Measurements from ENCODE around the gene EIPR1.

EIPR1 gene

DNA sequence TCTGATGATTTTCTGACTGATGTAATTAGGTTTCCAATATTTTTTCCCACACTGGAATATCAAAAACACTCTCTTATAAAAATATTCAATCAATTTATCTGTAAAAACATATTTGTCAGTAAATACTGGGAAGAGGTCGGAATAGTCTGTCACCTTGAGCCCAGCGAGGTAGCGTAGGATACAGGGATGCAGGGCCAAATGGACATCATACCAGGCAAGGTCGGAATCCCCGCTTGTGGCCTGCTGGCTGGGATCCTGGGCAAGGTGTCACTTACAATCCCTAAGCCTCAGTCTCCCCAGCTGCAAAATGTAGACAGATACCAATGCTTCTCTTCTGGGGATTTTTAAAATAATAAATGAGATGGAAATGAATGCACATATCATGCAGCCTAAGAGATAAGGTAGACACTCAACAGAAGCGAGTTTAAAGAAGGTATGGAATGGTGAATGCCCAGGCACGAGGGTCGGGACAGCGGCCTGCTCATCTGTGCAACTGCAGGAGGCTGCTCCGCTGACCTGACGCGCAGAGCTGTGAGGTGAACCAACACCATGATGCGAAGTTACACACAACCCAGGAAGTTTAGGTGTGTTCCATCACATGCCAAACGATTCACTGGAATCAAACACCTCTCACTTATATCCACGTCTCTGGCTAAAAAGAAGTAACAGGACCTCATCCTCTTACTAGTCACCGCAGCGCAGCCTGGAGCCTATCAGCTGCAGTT lies 98.2 kb downstream of the EIPR1 start:
- H3K27ac ChIP-seq (ENCODE audit: insufficient read depth in 1 of 2, low read depth in 1 of 2, low read length in 2 of 2, poor library complexity in 1 of 2, severe bottlenecking in 2 of 2) = no peak overlapping the region
- WGBS (ENCODE audit: insufficient coverage) = 100% methylated on average over 11 of the region's 17 CpGs
- peaks cover 0 to 19% (median 5%) of the 10 kb centered on the region in 5 experiments for H3K9me3 ChIP-seq (ENCODE audit: control extremely low read depth in 1 of 5, control insufficient read depth in 4 of 5, insufficient read depth in 2 of 5, low read depth in 1 of 5, low read length in 4 of 5)
- H3K27me3 ChIP-seq (replicated peaks in 2 of 5; ENCODE audit: control insufficient read depth in 4 of 5, insufficient read depth in 5 of 5, low read length in 4 of 5) = no peaks in the 10 kb centered on the region
- ChIA-PET POLR2A (no interaction called here), CTCF (interaction anchor here (0.6 kb wide), 1 partner anchor 86 kb away, joined by 3 read pairs; no protein-coding TSS in a partner anchor)
- H3K4me3 ChIP-seq (ENCODE audit: control insufficient read depth in 1 of 7, extremely low read depth in 1 of 7, insufficient read depth in 4 of 7, low read depth in 2 of 7, low read length in 6 of 7) = no peak overlapping the region
- H3K36me3 ChIP-seq (ENCODE audit: control insufficient read depth in 4 of 4, insufficient read depth in 4 of 4, low read length in 3 of 4) = peaks cover 0 to 12% (median 3%) of the 10 kb centered on the region in 4 experiments
- no peak for DNase-seq
- peaks cover 0 to 9% (median 0%) of the 10 kb centered on the region in 4 experiments for H3K4me1 ChIP-seq (ENCODE audit: control extremely low read depth in 1 of 4, control insufficient read depth in 4 of 4, insufficient read depth in 4 of 4, low read length in 3 of 4)

GRCh38 chr2:3278521-3279218 lies 98.9 kb downstream of the EIPR1 start:
- no peaks in the 10 kb centered on the region for H3K27me3 ChIP-seq (replicated peaks in 2 of 5; ENCODE audit: control insufficient read depth in 4 of 5, insufficient read depth in 5 of 5, low read length in 4 of 5)
- peaks cover 0 to 12% (median 4%) of the 10 kb centered on the region in 4 experiments for H3K36me3 ChIP-seq (ENCODE audit: control insufficient read depth in 4 of 4, insufficient read depth in 4 of 4, low read length in 3 of 4)
- WGBS (ENCODE audit: insufficient coverage) = 89% methylated on average over 8 of the region's 14 CpGs
- H3K9me3 ChIP-seq (ENCODE audit: control extremely low read depth in 1 of 5, control insufficient read depth in 4 of 5, insufficient read depth in 2 of 5, low read depth in 1 of 5, low read length in 4 of 5) = peaks cover 0 to 24% (median 9%) of the 10 kb centered on the region in 5 experiments
- H3K4me3 ChIP-seq (ENCODE audit: control insufficient read depth in 1 of 7, extremely low read depth in 1 of 7, insufficient read depth in 4 of 7, low read depth in 2 of 7, low read length in 6 of 7) = no peak overlapping the region
- no peak overlapping the region for H3K27ac ChIP-seq (ENCODE audit: insufficient read depth in 1 of 2, low read depth in 1 of 2, low read length in 2 of 2, poor library complexity in 1 of 2, severe bottlenecking in 2 of 2)
- CTCF ChIA-PET = no interaction called here
- DNase-seq = peak in 1 of 3 donors; percentile 4
- peaks cover 0 to 9% (median 0%) of the 10 kb centered on the region in 4 experiments for H3K4me1 ChIP-seq (ENCODE audit: control extremely low read depth in 1 of 4, control insufficient read depth in 4 of 4, insufficient read depth in 4 of 4, low read length in 3 of 4)
- POLR2A ChIA-PET = interaction anchor here (0.6 kb wide), 1 partner anchor 10 kb away, joined by 4 read pairs; no protein-coding TSS in a partner anchor

DNA sequence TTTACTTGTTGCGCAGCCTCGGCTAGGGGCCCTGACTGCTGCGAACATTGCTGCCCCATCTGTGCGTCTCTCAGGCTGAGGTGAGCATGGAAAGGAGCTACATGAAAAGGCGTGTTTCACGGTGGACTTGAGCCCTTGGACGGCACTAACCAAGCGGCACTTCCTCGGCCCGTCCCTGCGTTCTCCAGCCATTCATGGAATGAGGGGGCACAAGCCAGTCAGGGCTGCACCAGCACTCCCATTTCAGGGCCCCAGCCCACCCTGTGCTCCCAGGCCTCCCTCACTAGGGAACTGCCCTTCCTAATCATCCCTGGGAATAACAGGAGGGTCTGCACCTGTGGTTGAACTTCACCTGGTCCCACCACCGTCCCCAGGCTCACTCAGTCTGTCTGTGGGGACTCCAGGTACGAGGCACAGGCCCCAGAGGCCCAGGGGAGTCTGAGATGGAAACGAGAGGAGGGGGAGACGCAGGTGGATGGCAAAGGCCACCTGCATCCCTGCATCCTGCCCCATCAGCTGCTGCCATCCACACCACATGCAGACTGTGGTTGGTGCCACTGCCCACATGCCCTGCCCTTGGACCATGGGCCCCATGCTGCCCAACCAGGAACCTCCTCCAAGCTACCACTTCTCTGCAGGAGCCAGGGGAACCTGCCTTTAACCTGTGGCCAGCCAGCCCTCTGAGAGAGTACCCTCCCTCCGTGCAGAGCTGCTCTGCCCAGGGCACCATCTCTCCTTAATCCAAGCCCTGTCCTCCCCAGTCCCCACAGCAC lies 99.7 kb downstream of the EIPR1 start:
- 97% methylated on average over 16 of the region's 16 CpGs for WGBS (ENCODE audit: insufficient coverage)
- CTCF ChIA-PET = no interaction called here
- no peaks in the 10 kb centered on the region for H3K27me3 ChIP-seq (replicated peaks in 2 of 5; ENCODE audit: control insufficient read depth in 4 of 5, insufficient read depth in 5 of 5, low read length in 4 of 5)

GRCh38 chr2:3277050-3277747 lies 100.4 kb downstream of the EIPR1 start:
- WGBS (ENCODE audit: insufficient coverage) = 91% methylated on average over 15 of the region's 25 CpGs
- ChIA-PET POLR2A (no interaction called here), CTCF (no interaction called here)
- no peak for DNase-seq
- H3K27me3 ChIP-seq (replicated peaks in 2 of 5; ENCODE audit: control insufficient read depth in 4 of 5, insufficient read depth in 5 of 5, low read length in 4 of 5) = no peaks in the 10 kb centered on the region
- H3K36me3 ChIP-seq (ENCODE audit: control insufficient read depth in 4 of 4, insufficient read depth in 4 of 4, low read length in 3 of 4) = peaks cover 0 to 17% (median 5%) of the 10 kb centered on the region in 4 experiments
- peaks cover 0 to 37% (median 10%) of the 10 kb centered on the region in 5 experiments for H3K9me3 ChIP-seq (ENCODE audit: control extremely low read depth in 1 of 5, control insufficient read depth in 4 of 5, insufficient read depth in 2 of 5, low read depth in 1 of 5, low read length in 4 of 5)
- H3K4me1 ChIP-seq (ENCODE audit: control extremely low read depth in 1 of 4, control insufficient read depth in 4 of 4, insufficient read depth in 4 of 4, low read length in 3 of 4) = peaks cover 0 to 9% (median 0%) of the 10 kb centered on the region in 4 experiments
- no peak overlapping the region for H3K4me3 ChIP-seq (ENCODE audit: control insufficient read depth in 1 of 7, extremely low read depth in 1 of 7, insufficient read depth in 4 of 7, low read depth in 2 of 7, low read length in 6 of 7)
- H3K27ac ChIP-seq (ENCODE audit: insufficient read depth in 1 of 2, low read depth in 1 of 2, low read length in 2 of 2, poor library complexity in 1 of 2, severe bottlenecking in 2 of 2) = no peak overlapping the region

More for the DNA sequence above, 99.7 kb downstream of the EIPR1 start:
- H3K9me3 ChIP-seq (ENCODE audit: control extremely low read depth in 1 of 5, control insufficient read depth in 4 of 5, insufficient read depth in 2 of 5, low read depth in 1 of 5, low read length in 4 of 5) = peaks cover 0 to 31% (median 10%) of the 10 kb centered on the region in 5 experiments
- H3K4me3 ChIP-seq (ENCODE audit: control insufficient read depth in 1 of 7, extremely low read depth in 1 of 7, insufficient read depth in 4 of 7, low read depth in 2 of 7, low read length in 6 of 7) = no peak overlapping the region
- H3K4me1 ChIP-seq (ENCODE audit: control extremely low read depth in 1 of 4, control insufficient read depth in 4 of 4, insufficient read depth in 4 of 4, low read length in 3 of 4) = peaks cover 0 to 9% (median 0%) of the 10 kb centered on the region in 4 experiments
- H3K27ac ChIP-seq (ENCODE audit: insufficient read depth in 1 of 2, low read depth in 1 of 2, low read length in 2 of 2, poor library complexity in 1 of 2, severe bottlenecking in 2 of 2) = no peak overlapping the region
- no peak for DNase-seq
- POLR2A ChIA-PET = interaction anchor here (0.6 kb wide), 1 partner anchor 11 kb away, joined by 4 read pairs; no protein-coding TSS in a partner anchor
- peaks cover 0 to 12% (median 5%) of the 10 kb centered on the region in 4 experiments for H3K36me3 ChIP-seq (ENCODE audit: control insufficient read depth in 4 of 4, insufficient read depth in 4 of 4, low read length in 3 of 4)

GRCh38 chr2:3272761-3273160 lies 104.9 kb downstream of the EIPR1 start:
- H3K9me3 ChIP-seq (ENCODE audit: control extremely low read depth in 1 of 5, control insufficient read depth in 4 of 5, insufficient read depth in 2 of 5, low read depth in 1 of 5, low read length in 4 of 5) = peaks cover 2 to 49% (median 15%) of the 10 kb centered on the region in 5 experiments
- ChIA-PET POLR2A (no interaction called here), CTCF (interaction anchor here (0.9 kb wide), 1 partner anchor 17 kb away, joined by 3 read pairs; no protein-coding TSS in a partner anchor)
- H3K27me3 ChIP-seq (replicated peaks in 2 of 5; ENCODE audit: control insufficient read depth in 4 of 5, insufficient read depth in 5 of 5, low read length in 4 of 5) = no peaks in the 10 kb centered on the region
- H3K27ac ChIP-seq (ENCODE audit: insufficient read depth in 1 of 2, low read depth in 1 of 2, low read length in 2 of 2, poor library complexity in 1 of 2, severe bottlenecking in 2 of 2) = no peak overlapping the region
- WGBS (ENCODE audit: insufficient coverage) = 95% methylated on average over 3 of the region's 7 CpGs
- DNase-seq = no peak
- H3K36me3 ChIP-seq (ENCODE audit: control insufficient read depth in 4 of 4, insufficient read depth in 4 of 4, low read length in 3 of 4) = peaks cover 0 to 13% (median 6%) of the 10 kb centered on the region in 4 experiments
- no peak overlapping the region for H3K4me3 ChIP-seq (ENCODE audit: control insufficient read depth in 1 of 7, extremely low read depth in 1 of 7, insufficient read depth in 4 of 7, low read depth in 2 of 7, low read length in 6 of 7)
- H3K4me1 ChIP-seq (ENCODE audit: control extremely low read depth in 1 of 4, control insufficient read depth in 4 of 4, insufficient read depth in 4 of 4, low read length in 3 of 4) = peaks cover 0 to 4% (median 0%) of the 10 kb centered on the region in 4 experiments

DNA sequence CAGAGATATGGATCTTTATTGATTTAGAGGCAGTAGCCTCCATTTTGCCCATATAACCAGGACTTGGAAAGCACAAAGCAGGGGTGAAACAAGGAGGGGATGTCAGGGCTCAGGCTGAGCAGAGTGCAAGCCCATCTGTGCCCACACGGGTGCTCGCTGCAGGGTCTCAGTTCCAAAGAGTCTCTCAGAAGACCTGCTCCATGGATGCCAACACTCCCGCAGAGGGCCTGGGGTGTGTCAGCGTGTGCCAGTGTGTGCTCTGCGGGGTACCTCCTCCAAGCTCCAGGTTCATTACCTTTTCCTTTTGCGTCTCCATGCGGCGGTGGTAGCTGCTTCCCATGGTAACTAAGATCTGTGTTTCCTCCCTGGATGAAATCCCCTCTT lies 107.5 kb downstream of the EIPR1 start:
- DNase-seq = no peak
- POLR2A ChIA-PET = no interaction called here
- 94% methylated on average over 8 of the region's 8 CpGs for WGBS (ENCODE audit: insufficient coverage)
- Histone ChIP-seq H3K27ac (ENCODE audit: insufficient read depth in 1 of 2, low read depth in 1 of 2, low read length in 2 of 2, poor library complexity in 1 of 2, severe bottlenecking in 2 of 2) (no peak overlapping the region), H3K4me3 (ENCODE audit: control insufficient read depth in 1 of 7, extremely low read depth in 1 of 7, insufficient read depth in 4 of 7, low read depth in 2 of 7, low read length in 6 of 7) (no peak overlapping the region), H3K4me1 (ENCODE audit: control extremely low read depth in 1 of 4, control insufficient read depth in 4 of 4, insufficient read depth in 4 of 4, low read length in 3 of 4) (peaks cover 0 to 6% (median 0%) of the 10 kb centered on the region in 4 experiments), H3K9me3 (ENCODE audit: control extremely low read depth in 1 of 5, control insufficient read depth in 4 of 5, insufficient read depth in 2 of 5, low read depth in 1 of 5, low read length in 4 of 5) (peaks cover 2 to 32% (median 12%) of the 10 kb centered on the region in 5 experiments), H3K27me3 (replicated peaks in 2 of 5; ENCODE audit: control insufficient read depth in 4 of 5, insufficient read depth in 5 of 5, low read length in 4 of 5) (no peaks in the 10 kb centered on the region), H3K36me3 (ENCODE audit: control insufficient read depth in 4 of 4, insufficient read depth in 4 of 4, low read length in 3 of 4) (peaks cover 0 to 14% (median 8%) of the 10 kb centered on the region in 4 experiments)
- CTCF ChIA-PET = no interaction called here
